ENCODE results near the gene FALEC.

The FALEC gene

DNA sequence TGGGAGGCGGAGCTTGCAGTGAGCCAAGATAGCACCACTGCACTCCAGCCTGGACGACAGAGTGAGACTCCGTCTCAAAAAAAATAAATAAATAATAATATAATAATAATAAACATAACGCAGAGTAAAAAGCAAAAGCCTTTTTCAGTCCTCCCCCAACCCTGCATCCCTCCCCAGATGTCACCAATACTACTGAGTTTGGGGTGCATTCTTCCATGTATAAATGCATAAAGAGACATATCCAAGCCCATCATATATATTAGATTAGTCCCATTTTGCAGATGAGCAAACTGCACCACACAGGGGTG, 32.7 kb downstream of the FALEC start:
- DNase-seq, result no peak

DNA sequence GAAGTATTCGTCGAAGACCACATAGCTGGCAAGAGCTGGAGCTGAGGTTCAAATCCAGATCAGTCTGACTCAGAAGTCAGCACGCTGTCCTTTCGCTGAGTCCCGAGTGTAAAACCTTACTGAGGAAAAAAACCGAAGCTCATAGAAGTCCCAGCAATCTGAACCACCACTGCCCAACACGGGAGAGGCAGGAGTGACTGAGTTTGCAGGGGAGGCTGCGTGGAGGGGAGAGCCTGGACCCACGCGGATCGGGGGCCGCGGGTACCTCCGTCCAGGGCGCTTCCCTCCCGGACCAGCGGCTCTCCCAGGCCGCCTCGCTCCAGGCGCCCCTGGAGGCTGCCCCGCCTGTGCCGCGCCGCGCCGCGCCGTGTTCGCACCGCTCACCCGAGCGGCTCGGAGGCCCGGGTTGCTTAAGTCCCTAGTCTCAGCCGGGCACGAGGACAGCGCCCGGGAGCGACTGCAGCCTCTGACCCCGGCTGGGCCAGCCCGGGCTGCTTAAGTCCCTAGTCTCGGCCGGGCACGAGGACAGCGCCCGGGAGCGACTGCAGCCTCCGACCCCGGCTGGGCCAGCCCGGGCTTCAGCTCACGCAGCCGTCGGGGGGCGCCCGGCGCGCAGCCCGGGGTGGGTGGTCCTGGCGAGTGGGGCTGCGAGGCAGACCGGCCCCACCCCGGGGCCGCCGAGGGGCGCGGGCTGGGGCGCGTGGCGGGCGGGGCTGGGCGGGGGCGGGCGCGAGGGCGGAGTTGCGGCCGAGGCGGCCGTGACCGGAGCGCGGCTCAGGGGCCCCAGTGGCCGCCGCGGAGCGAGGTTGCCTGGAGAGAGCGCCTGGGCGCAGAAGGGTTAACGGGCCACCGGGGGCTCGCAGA, 33.3 kb downstream of the FALEC start, which contains the start of gene ADAMTSL4:
ADAMTSL4 (plus strand) TSS at position 777 of the 864 bp plus-strand sequence. CDS start 2,881 bp downstream, outside the sequence.
- DNase-seq, result no peak

DNA sequence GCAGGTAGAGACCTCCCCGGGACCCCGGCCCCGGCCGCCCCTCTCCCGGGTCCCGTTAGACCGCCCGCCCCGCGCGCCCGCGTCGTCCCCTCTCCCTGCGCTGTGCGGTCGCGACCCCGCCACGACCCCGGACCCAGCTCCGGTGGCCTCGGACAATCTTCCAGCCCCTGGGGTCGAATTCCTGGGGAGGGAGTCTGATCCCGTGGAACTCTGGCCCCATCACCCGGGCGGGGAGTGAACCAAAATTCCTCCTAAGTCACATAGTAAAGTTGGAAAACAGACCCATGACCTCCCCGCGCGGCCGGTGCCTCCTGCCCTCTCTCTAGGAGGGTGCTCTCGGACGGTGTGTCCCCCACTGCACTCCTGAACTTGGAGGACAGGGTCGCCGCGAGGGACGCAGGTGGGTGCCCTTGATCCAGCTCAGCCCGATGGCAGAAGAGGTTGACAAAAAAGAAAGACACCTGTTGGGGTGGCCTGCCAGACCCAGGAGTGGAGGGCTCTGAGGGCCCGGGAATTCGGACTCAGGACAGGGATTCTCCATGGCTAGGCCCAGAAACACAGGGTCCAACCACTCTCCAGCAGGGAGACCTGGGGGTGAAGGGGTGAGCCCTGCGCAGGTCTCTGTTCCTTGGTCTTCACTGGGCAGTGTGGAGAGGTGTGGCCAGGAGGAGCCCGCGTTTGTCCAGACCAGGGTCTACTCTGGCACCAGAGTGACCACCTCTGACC, 34.1 kb downstream of the FALEC start:
- DNase-seq, result no peak

DNA sequence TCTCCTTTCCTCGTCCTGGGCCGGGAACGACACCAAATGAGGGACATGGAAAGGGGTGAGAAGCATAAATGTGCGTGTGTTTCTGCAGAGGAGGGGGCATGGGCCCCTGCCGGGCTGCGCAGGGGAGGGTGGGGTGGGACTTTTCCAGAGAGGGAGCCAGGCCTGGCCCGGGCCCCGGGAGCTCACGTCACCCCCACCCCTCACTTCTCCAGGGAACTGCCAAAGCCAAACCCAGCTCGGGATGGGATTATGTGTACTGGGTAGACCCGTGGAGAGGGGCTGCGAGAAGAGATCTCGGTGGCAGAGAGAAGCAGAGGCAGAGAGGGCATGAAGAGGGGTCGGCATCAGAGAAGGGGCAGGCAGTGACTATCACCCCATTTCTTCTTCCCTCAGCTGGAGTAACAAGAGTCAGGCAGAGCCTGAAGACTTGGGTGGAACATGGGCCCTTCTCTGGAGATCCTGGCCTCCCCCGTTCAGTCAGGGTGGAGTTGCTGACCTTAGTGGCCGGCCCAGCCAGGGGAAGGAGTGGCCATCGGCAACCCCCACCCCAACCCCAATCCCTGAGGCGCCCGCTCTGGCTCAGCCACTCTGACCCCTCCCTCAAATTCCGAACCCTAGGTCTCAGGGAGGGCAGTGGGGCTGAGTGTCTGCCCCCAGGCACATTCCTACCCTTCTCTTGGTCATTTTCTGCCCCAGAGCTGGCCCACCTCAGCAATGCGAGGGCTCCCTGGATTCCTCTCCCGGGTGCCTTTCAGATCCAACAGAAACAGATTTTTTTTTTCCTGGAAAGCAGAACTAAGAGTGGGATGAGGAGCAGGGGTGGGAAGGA, 34.9 kb downstream of the FALEC start:
- DNase-seq, result no peak

DNA sequence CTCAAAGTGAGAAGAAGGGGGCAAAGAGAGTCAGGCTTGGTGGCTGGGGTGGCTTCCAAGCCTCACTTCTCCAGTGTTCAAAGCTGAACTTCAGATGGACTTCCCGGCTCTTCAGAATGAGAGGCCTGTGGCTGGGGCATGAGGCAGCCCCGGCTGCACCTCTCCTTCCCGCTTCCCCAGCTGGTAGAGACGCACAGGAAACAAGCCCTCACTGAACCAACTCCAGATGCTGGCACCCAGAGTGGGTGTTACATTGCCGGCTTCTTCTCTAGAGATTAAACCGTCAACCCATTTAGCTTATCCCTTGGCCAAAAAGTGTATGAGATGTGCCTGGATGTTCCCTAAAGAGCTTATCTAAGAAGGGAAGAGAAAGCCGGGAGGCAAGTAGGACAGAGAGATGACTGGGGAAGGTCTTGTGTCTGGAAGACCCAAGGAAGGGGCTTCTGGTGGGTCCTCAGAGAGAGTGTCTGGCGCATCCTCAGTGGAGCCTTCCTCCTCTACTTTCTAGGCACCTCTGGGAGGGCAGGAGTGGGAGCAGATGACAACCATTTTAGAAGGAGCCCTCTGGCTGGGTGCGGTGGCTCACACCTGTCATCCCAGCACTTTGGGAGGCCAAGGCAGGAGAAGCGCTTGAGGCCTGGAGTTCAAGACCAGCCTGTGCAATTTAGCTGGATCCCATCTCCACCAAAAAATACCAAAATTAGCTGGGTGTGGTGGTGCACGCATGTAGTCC, 35.7 kb downstream of the FALEC start:
- DNase-seq, result no peak

DNA sequence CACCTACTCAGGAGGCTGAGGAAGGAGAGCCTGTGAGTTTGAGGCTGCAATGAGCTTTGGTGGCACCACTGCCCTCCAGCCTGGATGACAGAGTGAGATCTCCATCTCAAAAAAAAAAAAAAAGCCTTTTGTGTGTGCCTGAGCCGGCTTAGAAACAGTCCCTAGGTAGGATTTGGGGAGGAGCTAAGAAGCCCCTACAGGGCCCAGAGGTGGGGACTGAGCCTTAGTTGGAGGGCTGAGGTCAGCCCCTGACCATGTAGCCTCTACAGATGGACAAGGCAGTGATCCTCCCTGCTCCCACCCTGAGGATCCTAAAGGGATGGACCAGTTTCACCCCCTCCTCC, 36.2 kb downstream of the FALEC start:
- DNase-seq, result no peak

DNA sequence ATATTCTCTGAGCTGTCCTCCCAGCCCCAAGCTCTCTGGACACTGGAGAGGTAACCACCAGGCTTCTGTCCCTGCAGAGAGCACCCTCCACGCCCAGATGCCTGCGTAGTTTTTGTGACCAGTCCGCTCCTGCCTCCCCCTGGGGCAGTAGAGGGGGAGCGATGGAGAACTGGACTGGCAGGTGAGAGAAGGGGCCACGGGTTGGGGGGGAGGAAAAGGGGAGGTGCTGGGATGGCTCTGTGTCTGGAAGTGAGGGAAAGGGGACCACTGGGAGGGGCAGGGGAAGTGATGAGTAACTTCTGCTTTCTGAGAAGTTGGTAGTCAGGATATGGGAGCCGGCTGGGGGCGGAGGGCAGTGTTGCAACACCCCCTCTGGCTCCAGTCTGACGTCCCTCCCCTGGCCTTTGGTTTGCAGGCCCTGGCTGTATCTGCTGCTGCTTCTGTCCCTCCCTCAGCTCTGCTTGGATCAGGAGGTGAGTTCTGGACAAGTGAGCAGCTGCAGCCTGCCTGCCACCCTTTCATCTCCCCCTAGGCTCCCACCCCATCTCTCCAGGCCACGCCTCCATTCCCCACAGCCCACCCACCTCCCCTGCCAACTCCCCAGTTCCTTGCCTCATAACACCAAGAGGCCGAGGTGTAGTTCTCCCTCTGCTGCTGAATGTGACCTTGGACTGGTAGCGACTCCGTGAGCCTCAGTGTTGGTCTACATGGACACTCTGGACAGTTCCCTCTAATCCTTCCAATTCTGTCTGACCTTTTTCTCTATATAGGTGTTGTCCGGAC, 36.8 kb downstream of the FALEC start:
- no peak for DNase-seq

DNA sequence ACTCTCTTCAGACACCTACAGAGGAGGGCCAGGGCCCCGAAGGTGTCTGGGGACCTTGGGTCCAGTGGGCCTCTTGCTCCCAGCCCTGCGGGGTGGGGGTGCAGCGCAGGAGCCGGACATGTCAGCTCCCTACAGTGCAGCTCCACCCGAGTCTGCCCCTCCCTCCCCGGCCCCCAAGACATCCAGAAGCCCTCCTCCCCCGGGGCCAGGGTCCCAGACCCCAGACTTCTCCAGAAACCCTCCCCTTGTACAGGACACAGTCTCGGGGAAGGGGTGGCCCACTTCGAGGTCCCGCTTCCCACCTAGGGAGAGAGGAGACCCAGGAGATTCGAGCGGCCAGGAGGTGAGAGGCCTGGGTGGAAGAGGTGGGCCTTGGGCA, 37.3 kb downstream of the FALEC start:
- no peak for DNase-seq

DNA sequence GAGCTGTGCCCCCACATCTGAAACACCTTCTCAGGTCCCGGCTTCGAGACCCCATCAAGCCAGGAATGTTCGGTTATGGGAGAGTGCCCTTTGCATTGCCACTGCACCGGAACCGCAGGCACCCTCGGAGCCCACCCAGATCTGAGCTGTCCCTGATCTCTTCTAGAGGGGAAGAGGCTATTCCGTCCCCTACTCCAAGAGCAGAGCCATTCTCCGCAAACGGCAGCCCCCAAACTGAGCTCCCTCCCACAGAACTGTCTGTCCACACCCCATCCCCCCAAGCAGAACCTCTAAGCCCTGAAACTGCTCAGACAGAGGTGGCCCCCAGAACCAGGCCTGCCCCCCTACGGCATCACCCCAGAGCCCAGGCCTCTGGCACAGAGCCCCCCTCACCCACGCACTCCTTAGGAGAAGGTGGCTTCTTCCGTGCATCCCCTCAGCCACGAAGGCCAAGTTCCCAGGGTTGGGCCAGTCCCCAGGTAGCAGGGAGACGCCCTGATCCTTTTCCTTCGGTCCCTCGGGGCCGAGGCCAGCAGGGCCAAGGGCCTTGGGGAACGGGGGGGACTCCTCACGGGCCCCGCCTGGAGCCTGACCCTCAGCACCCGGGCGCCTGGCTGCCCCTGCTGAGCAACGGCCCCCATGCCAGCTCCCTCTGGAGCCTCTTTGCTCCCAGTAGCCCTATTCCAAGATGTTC, 38.0 kb downstream of the FALEC start:
- DNase-seq, result no peak

DNA sequence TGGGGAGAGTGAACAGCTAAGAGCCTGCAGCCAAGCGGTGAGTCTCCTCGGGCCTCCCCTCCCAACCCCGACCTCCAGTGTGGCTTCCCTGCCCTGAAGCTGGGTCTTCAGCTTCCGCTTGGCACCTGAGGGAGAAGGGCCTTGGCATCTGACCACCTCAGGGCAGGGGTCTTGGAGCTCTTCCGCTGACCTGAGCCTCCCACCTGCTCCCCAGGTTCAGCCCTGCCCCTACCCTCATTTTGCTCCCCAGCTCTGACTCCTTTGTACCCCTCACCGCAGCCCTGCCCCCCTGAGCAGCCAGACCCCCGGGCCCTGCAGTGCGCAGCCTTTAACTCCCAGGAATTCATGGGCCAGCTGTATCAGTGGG, 38.5 kb downstream of the FALEC start:
- no peak for DNase-seq

DNA sequence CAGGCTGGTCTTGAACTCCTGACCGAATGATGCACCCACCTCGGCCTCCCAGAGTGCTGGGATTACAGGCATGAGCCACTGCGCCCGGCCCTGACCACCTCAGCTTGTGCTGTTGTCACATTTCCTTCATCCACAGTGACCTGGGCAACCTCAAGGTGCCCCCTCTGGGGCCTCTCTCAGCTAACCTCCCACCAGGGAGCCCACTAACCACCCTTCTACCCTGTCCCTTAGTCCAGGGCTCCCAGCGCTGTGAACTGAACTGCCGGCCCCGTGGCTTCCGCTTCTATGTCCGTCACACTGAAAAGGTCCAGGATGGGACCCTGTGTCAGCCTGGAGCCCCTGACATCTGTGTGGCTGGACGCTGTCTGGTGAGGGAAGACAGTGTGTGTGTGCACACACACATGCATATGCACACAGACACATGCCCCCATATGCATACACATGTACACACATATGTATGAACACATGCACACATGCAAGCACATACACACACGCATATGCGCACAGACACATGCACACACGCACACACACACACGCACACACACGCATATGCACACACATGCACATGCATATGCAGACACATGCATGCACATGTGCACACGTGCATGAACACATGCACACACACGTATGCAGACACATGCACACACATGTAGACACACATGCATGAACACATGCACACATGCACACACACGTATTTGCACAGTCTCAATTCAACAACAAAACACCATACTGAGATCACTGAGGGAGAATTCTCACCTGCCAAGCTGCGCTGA, 39.8 kb downstream of the FALEC start:
- no peak for DNase-seq

DNA sequence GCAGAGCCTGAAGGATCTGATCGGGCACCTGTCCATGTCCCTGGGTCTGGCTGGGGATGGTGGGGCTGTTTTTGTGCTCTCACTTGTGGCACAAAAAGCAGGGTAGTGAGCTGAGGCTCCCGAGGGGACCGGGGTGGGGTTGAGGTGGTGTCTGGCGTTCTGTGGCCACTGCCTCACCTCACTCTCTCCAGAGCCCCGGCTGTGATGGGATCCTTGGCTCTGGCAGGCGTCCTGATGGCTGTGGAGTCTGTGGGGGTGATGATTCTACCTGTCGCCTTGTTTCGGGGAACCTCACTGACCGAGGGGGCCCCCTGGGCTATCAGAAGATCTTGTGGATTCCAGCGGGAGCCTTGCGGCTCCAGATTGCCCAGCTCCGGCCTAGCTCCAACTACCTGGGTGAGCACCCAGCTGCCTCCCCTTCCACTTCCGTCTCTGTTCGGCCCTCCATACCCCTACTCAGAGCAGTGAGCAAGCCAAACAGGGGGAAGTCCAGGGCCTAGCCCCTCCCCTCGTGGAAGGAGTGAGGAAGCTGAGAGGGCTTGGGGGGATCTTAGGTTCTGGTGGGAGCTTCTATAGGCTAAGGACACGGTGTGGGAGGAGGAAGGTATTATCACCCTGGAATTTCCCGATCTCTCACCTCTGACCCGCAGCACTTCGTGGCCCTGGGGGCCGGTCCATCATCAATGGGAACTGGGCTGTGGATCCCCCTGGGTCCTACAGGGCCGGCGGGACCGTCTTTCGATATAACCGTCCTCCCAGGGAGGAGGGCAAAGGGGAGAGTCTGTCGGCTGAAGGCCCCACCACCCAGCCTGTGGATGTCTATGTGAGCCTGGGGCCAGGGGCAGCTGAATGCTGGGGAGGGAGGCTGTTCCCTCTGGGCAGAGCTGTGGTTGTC, 40.7 kb downstream of the FALEC start:
- no peak for DNase-seq

DNA sequence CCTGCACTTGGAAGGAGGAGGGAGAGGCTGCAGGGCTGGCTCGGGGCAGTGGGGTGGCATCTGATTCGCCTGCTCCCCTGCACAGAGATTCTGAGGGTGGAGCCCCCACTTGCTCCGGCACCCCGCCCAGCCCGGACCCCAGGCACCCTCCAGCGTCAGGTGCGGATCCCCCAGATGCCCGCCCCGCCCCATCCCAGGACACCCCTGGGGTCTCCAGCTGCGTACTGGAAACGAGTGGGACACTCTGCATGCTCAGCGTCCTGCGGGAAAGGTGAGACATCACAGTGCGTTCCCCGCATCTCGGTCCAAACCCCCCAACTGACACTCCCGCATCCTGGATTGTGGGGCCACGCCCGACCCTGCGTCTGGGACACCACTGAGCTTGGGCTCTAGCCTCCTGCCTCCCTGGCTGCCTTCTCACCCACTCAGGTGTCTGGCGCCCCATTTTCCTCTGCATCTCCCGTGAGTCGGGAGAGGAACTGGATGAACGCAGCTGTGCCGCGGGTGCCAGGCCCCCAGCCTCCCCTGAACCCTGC, 41.6 kb downstream of the FALEC start:
- DNase-seq, result no peak

DNA sequence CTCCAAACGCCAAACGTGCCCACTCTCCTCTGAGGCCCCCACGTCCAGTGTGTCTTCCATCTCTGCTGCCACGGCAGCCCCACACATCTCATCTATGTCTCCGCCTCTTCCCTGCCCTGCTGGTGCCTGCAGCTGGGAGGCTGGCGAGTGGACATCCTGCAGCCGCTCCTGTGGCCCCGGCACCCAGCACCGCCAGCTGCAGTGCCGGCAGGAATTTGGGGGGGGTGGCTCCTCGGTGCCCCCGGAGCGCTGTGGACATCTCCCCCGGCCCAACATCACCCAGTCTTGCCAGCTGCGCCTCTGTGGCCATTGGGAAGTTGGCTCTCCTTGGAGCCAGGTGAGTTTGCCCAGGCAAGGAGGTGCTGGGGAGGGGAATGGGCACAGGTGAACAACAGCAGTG, 42.3 kb downstream of the FALEC start:
- DNase-seq, result no peak

DNA sequence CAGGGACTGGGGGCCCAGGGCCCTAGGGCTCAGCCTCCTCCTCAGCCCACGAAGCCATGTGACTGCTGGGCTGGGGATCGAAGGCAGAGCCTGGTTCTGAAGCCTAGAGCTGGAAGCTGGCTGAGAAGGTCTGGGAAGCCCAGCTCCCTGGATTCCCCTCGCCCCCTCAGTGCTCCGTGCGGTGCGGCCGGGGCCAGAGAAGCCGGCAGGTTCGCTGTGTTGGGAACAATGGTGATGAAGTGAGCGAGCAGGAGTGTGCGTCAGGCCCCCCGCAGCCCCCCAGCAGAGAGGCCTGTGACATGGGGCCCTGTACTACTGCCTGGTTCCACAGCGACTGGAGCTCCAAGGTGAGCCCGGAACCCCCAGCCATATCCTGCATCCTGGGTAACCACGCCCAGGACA, 42.8 kb downstream of the FALEC start:
- no peak for DNase-seq

DNA sequence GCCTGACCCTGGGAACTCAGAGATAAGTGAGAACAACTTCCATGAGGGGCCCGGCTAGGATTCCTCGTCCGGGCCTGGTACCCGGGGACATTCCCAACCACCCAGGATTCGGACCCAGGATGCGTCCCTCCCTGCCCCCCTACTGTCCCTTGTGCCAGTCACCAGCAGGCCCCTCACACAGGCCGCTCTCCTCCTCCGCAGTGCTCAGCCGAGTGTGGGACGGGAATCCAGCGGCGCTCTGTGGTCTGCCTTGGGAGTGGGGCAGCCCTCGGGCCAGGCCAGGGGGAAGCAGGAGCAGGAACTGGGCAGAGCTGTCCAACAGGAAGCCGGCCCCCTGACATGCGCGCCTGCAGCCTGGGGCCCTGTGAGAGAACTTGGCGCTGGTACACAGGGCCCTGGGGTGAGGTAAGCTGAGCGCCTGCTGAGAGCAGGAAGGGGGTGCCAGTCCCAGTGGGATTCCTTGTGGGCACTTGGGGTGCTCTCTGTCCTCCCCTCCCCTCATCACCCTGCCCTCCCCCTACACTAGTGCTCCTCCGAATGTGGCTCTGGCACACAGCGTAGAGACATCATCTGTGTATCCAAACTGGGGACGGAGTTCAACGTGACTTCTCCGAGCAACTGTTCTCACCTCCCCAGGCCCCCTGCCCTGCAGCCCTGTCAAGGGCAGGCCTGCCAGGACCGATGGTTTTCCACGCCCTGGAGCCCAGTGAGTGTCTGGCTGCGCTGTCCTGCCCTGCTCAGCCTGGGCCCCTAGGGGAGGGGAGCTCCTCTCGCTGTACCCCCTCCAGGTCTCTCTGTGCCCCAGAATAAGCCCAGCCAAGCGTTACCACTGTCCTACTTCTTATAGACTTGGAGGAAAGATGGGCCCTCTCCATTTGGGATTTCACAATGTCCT, 43.5 kb downstream of the FALEC start:
- DNase-seq, result no peak

DNA sequence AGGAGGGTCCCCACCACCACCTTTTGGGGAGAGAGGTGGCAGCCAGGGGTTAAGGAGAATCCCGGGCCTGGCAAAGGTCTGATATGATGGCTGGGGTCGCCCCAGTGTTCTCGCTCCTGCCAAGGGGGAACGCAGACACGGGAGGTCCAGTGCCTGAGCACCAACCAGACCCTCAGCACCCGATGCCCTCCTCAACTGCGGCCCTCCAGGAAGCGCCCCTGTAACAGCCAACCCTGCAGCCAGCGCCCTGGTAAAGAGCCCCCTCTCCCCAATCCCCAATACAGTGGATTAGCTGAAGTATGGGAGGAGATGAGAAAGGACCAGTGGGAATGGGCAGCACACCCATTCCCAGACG, 44.1 kb downstream of the FALEC start:
- DNase-seq, result no peak

DNA sequence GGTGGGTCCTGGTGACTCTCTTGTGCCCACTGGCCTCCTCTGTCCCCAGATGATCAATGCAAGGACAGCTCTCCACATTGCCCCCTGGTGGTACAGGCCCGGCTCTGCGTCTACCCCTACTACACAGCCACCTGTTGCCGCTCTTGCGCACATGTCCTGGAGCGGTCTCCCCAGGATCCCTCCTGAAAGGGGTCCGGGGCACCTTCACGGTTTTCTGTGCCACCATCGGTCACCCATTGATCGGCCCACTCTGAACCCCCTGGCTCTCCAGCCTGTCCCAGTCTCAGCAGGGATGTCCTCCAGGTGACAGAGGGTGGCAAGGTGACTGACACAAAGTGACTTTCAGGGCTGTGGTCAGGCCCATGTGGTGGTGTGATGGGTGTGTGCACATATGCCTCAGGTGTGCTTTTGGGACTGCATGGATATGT, 44.5 kb downstream of the FALEC start:
- DNase-seq, result peak; percentile 69
